ENCODE measurements around the gene TPTE.
"Not testable (repeated sequence)": the region's sequence is repeated elsewhere in the genome, so short reads cannot be mapped to it uniquely, and the experiment has no call there.

DNA sequence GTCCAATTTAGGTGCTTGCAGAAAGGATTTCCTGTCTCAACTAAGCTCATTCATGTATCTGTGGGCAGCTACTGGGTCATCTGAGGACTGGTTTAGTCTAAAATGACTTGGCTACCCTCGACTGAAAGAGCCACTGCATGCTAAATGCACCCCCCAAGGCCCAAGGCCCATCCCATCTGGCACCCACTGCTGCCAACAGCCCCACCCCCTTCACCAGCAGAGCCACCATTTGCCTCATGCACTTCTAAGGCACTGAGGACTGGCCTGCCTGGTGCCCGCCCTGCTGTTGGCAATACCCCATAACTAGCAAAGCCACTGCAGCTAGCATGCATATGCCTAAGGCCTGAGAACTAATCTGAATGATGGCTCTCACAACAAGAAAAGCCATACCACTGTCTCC, 49.4 kb downstream of the TPTE start:
- TF ChIP-seq POLR2A (IDR thresholded peaks at IDR 0.05; ENCODE audit: extremely low read depth, insufficient read length): not testable (repeated sequence)
- TF ChIP-seq, protein P1, sequence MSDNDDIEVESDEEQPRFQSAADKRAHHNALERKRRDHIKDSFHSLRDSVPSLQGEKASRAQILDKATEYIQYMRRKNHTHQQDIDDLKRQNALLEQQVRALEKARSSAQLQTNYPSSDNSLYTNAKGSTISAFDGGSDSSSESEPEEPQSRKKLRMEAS (IDR thresholded peaks at IDR 0.05; ENCODE audit: low read depth, low read length): not testable (repeated sequence)

Measured in NB4 (cell line).